K562 (cell line): ENCODE measurements around the gene PITPNM3. TPM values are rescaled to one million over a fixed set of nuclear protein-coding genes. Genes with fewer than 3 reads are reported as not detected.

Experiments used
- ATAC-seq: fragments of 200-7000 bp; cut with Tn5 transposase; 3 replicates; pipeline ENCODE4 v1.9.1; 2020; ENCODE audit warnings: moderate library complexity
- BruUV-seq: library from RNA; stranded (reverse); fragments of 400-500 nt; replicated peaks from 2 replicates; lab custom pipeline; 2021; lab: Mats Ljungman, UMichigan
- CTCF ChIA-PET: fragments of 300-600 bp; formaldehyde crosslinking; extraction: SDS; loops from one replicate; lab custom pipeline; 2021; ENCODE audit warnings: low intra/inter-chr PET ratio; lab: Yijun Ruan, JAX
- POLR2A ChIA-PET: fragments of 300-600, 350-650 bp; sonication (Branson Sonifier 250); formaldehyde crosslinking; extraction: SDS; loops from one replicate; lab custom pipeline; 2021; ENCODE audit warnings: antibody characterized with exemption, inconsistent platforms; lab: Yijun Ruan, JAX
- DNase-seq, 4 experiments: peaks; one replicate each; pipeline versions ENCODE4 v3.0.0 to v3.0.0-alpha.2; 2011 to 2018; ENCODE audit warnings: low spot score in 3 of 4, mixed read lengths in 3 of 4; ENCODE audit errors: extremely low read depth in 1 of 4
- FAIRE-seq: peaks from 2 replicates; lab custom pipeline; 2011; peaks lifted over from hg19 to GRCh38; lab: Jason Lieb, UNC
- H2AFZ ChIP-seq: 2 replicates; pipeline ENCODE4 v1.6.0; 2011; ENCODE audit warnings: low read depth, low read length, control low read depth, inconsistent platforms
- H3K27ac ChIP-seq: fragments of 200-600 bp; 3 replicates; pipeline ENCODE4 v1.8.0; 2011; ENCODE audit warnings: low read depth, mild to moderate bottlenecking, control low read depth, inconsistent platforms, low read length, moderate library complexity, mixed read lengths; ENCODE audit errors: extremely low read depth
- H3K27me3 ChIP-seq, 2 experiments: fragments of 300-600 bp in 1 of 2; 2 replicates in 1 of 2; 3 replicates in 1 of 2; pipeline versions ENCODE4 v1.6.0 to v1.8.0; 2011; ENCODE audit warnings: inconsistent platforms in 2 of 2, low read length in 2 of 2, mild to moderate bottlenecking in 1 of 2, mixed read lengths in 1 of 2, moderate library complexity in 1 of 2; ENCODE audit not compliant: control insufficient read depth in 2 of 2, insufficient read depth in 2 of 2
- H3K36me3 ChIP-seq: fragments of 300-600 bp; 3 replicates; pipeline ENCODE4 v1.8.0; 2011; ENCODE audit warnings: mild to moderate bottlenecking, low read length, inconsistent platforms; ENCODE audit not compliant: control insufficient read depth, insufficient read depth
- H3K4me1 ChIP-seq, 2 experiments: fragments of 200-600 bp in 1 of 2; replicated peaks in 1 of 2; 2 replicates in 1 of 2; 3 replicates in 1 of 2; pipeline versions ENCODE4 v1.5.1 to v1.8.0; 2011; ENCODE audit warnings: inconsistent platforms in 2 of 2, low read length in 2 of 2, mild to moderate bottlenecking in 1 of 2, mixed read lengths in 1 of 2, moderate library complexity in 1 of 2; ENCODE audit not compliant: control insufficient read depth in 2 of 2, insufficient read depth in 2 of 2
- H3K4me2 ChIP-seq: 2 replicates; pipeline ENCODE4 v1.6.1; 2011; ENCODE audit warnings: low read length, control low read depth, inconsistent platforms, mixed read lengths; ENCODE audit not compliant: insufficient read depth
- H3K4me3 ChIP-seq: fragments of 200-600 bp; sonication (generic), shearing (Covaris generic); 2 replicates; pipeline ENCODE4 v1.5.1; 2016; ENCODE audit warnings: control low read depth, inconsistent platforms
- H3K79me2 ChIP-seq: fragments of 200-600 bp; 3 replicates; pipeline ENCODE4 v1.8.0; 2011; ENCODE audit warnings: low read length, inconsistent platforms; ENCODE audit not compliant: control insufficient read depth, insufficient read depth
- H3K9ac ChIP-seq, 2 experiments: 2 replicates each; pipeline versions ENCODE4 v1.6.0 to v1.6.1; 2011; ENCODE audit warnings: low read depth in 2 of 2, low read length in 2 of 2, control low read depth in 1 of 2, inconsistent platforms in 1 of 2, mild to moderate bottlenecking in 1 of 2, mixed read lengths in 1 of 2; ENCODE audit not compliant: insufficient read depth in 1 of 2
- H3K9me1 ChIP-seq: one replicate; pipeline ENCODE4 v1.6.0; 2011; ENCODE audit warnings: inconsistent platforms, mild to moderate bottlenecking, low read length, moderate library complexity; ENCODE audit not compliant: control insufficient read depth, insufficient read depth
- H3K9me3 ChIP-seq: replicated peaks from 2 replicates; pipeline ENCODE4 v1.5.1; 2011; ENCODE audit warnings: low read depth, low read length, inconsistent platforms; ENCODE audit not compliant: control insufficient read depth, insufficient read depth
- H4K20me1 ChIP-seq: replicated peaks from 2 replicates; pipeline ENCODE4 v1.6.1; 2011; ENCODE audit warnings: low read length, inconsistent platforms, mixed read lengths; ENCODE audit not compliant: control insufficient read depth, insufficient read depth
- ARID1B ChIP-seq: fragments of 450-650 bp; IDR thresholded peaks from 2 replicates; pipeline ENCODE4 v1.6.1; 2016; ENCODE audit warnings: antibody characterized with exemption, mild to moderate bottlenecking, inconsistent platforms
- FUS ChIP-seq: fragments of 200-400 bp; formaldehyde crosslinking; optimal IDR thresholded peaks from 2 replicates; pipeline ENCODE3; 2017; ENCODE audit warnings: low read depth, low read length
- MAFG ChIP-seq: fragments of 450-650 bp; conservative IDR thresholded peaks from 2 replicates; pipeline ENCODE4 v1.6.1; 2016; ENCODE audit warnings: missing genetic modification characterization, missing compliant biosample characterization
- MNT ChIP-seq, 2 experiments: fragments of 450-650 bp; conservative IDR thresholded peaks; 2 replicates each; pipeline ENCODE4 v1.6.1; 2017; ENCODE audit warnings: mild to moderate bottlenecking in 2 of 2, moderate library complexity in 2 of 2
- NFE2 ChIP-seq: IDR thresholded peaks from 2 replicates; pipeline ENCODE4 v1.6.1; 2014; ENCODE audit warnings: antibody characterized with exemption, low read depth
- TSHZ1 ChIP-seq: fragments of 250-450 bp; sonication (Bioruptor Pico); IDR thresholded peaks from 2 replicates; pipeline ENCODE4 v1.4.0; 2020; ENCODE audit warnings: mild to moderate bottlenecking, moderate library complexity
- ZBTB11 ChIP-seq, 3 experiments: fragments of 200-800 bp in 1 of 3; fragments of 250-450 bp in 1 of 3; fragments of 450-650 bp in 1 of 3; sonication (Bioruptor Pico) in 1 of 3; sonication (Bioruptor generic) in 1 of 3; formaldehyde crosslinking in 1 of 3; IDR thresholded peaks; 2 replicates each; pipeline versions ENCODE4 v1.6.1 to v1.8.0; 2016 to 2022; ENCODE audit warnings: mild to moderate bottlenecking in 2 of 3, missing genetic modification characterization in 2 of 3, missing compliant biosample characterization in 1 of 3, moderate library complexity in 1 of 3
- WGBS: fragments of 100-300 bp; shearing (Covaris generic); methylation state at CpG from one replicate; pipeline ENCODE4 v1.1.6; 2016; ENCODE audit warnings: low coverage, mixed read lengths; ENCODE audit not compliant: insufficient coverage; ENCODE audit errors: missing lambda C conversion rate; 5-methylcytosine and 5-hydroxymethylcytosine counted together
- in situ Hi-C: fragments of 300-500 bp; cut with MboI; formaldehyde crosslinking; loops from 4 replicates; pipeline ENCODE4 v1.15.0; 2018; ENCODE audit warnings: inconsistent platforms, mixed read lengths
- intact Hi-C: fragments of 100-400 bp; cut with micrococcal nuclease; formaldehyde crosslinking; loops from 2 replicates; pipeline ENCODE4 v1.14.2; 2022
- polyA plus RNA-seq, 8 experiments: library from polyadenylated mRNA; depleted of rRNA in 4 of 8; stranded (reverse) in 5 of 8; unstranded in 3 of 8; fragments of >200 nt; fragmentation: Nextera tagmentation in 2 of 8; fragmentation: Illumina TruSeq in 1 of 8; extraction: Ambion mirVana in 2 of 8; extraction: Trizol in 1 of 8; gene quantifications; 2 replicates each; pipeline versions ENCODE4 v1.2.1 to v1.2.3, GENCODE V29; 2011 to 2014; ENCODE audit warnings: inconsistent platforms in 1 of 8, missing spikeins in 1 of 8
- total RNA-seq, 7 experiments: library from RNA; depleted of rRNA in 6 of 7; stranded (reverse); fragments of >200 nt in 6 of 7; fragmentation: Illumina TruSeq in 2 of 7; extraction: Trizol in 2 of 7; gene quantifications; 2 replicates each; pipeline versions ENCODE4 v1.2.1 to v1.2.3, GENCODE V29; 2011 to 2021; ENCODE audit warnings: low replicate concordance in 1 of 7

PITPNM3 gene
- total and polyA plus RNA-seq, 9 of the 15 experiments (the other 6 are each of a cell fraction or from before 2014, with no cell fraction given): 0.14 to 0.38 (median 0.22) TPM; not detected in 2

DNA sequence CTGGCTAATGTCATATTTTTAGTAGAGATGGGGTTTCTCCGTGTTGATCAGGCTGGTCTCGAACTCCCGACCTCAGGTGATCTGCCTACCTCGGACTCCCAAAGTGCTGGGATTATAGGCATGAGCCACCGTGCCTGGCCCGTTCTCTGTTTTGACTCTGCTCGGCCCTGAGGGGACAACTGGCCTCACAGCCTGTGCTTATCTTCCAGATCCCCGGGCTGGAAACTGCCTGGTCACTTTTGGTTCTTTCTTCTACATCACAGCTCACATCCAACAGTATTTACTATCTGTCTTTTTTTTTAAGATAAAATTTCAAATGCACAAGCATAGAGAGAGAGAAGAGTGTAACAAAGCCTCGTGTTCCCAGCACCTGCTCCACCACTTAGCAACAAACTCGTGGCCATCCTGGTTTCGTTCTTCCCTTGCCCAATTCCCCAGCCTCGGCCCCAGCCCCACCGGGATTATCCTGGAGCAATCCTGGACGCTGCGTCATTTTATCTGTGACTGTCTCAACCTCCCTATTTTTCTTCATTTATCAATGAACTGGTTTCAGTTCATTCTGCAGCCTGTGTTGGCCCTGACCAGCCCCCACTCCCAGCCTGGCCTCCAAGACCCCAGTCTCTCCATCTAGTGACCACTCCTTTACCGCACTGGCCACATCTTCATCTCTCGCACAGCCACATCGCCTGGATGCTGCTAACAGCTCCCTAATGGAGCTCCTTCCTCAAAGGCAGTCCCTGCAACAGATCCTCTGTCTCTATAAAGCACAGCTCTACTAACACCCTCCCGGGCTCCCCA is 91.0 kb downstream of the PITPNM3 start:
- FAIRE-seq: no peak
- in situ Hi-C loops (no loop called here), intact Hi-C loops (no loop called here)
- CTCF ChIA-PET: no interaction called here
- Histone ChIP-seq H3K4me2 (no peak overlapping the region), H3K4me1 (peaks cover 12 to 18% of the 10 kb centered on the region in 2 experiments; a peak in 4 of 5 replicates), H4K20me1 (no peaks in the 10 kb centered on the region), H3K4me3 (no peak overlapping the region), H2AFZ (no peak overlapping the region), H3K9me3 (no peaks in the 10 kb centered on the region), H3K79me2 (no peaks in the 10 kb centered on the region), H3K36me3 (no peaks in the 10 kb centered on the region), H3K27ac (no peak overlapping the region), H3K27me3 (peaks cover 0 to 9% of the 10 kb centered on the region in 2 experiments; a peak in 2 of 5 replicates), H3K9ac (no peak overlapping the region), H3K9me1 (no peaks in the 10 kb centered on the region)
- peak in 1 of 4 experiments; percentile 28 for DNase-seq
- POLR2A ChIA-PET: interaction anchor here (0.6 kb wide), 1 partner anchor 1150 kb away, joined by 3 read pairs; the partner anchor contains the start of gene FXR2
- WGBS: 26% methylated on average over 13 of the region's 19 CpGs
- ATAC-seq: peak; percentile 61; the same call in 2 of the 3 replicates
- no TSS peak for BruUV-seq
- TF ChIP-seq ZBTB11 (CRISPR knock-in tag; IDR thresholded peaks at IDR 0.05) (0 out of 6 replicates have a peak, but pooled peaks of 1 of the 3 experiments have one; percentile 45), TSHZ1 (CRISPR knock-in tag) (no peak), ARID1B (0 out of 2 replicates have a peak, but pooled peaks have one; percentile 27), MNT (conservative IDR thresholded peaks at IDR 0.05) (0 out of 4 replicates have a peak, but pooled peaks of 1 of the 2 experiments have one; percentile 32), FUS (no peak), MAFG (peak; percentile 9; the same call in 1 of the 2 replicates), NFE2 (0 out of 2 replicates have a peak, but pooled peaks have one; percentile 33)
